Liver (tissue), 9 donors: ENCODE data around the gene HBG1. TPM values are rescaled to one million over a fixed set of nuclear protein-coding genes. Genes with fewer than 3 reads are reported as not detected.

Experiments
- DNase-seq: peaks from one replicate; pipeline ENCODE4 v3.0.0-alpha.2; 2017; ENCODE audit warnings: low spot score
- H3K27ac ChIP-seq, 2 donors: one replicate each; pipeline ENCODE4 v1.7.0; 2013; ENCODE audit warnings: inconsistent platforms in 2 of 2, low read length in 2 of 2, control low read depth in 1 of 2, low read depth in 1 of 2, mild to moderate bottlenecking in 1 of 2
- H3K27me3 ChIP-seq, 4 donors: one replicate each; pipeline versions ENCODE4 v1.6.1 to v1.7.0; 2013; ENCODE audit warnings: low read length in 3 of 4, inconsistent platforms in 1 of 4, mild to moderate bottlenecking in 1 of 4, moderate library complexity in 1 of 4; ENCODE audit not compliant: control insufficient read depth in 4 of 4, insufficient read depth in 4 of 4
- H3K36me3 ChIP-seq, 4 donors: one replicate each; pipeline versions ENCODE4 v1.6.1 to v1.7.0; 2013; ENCODE audit warnings: low read length in 3 of 4, mild to moderate bottlenecking in 3 of 4, low read depth in 1 of 4, moderate library complexity in 1 of 4; ENCODE audit not compliant: control insufficient read depth in 4 of 4, insufficient read depth in 3 of 4
- H3K4me1 ChIP-seq, 4 donors: one replicate each; pipeline versions ENCODE4 v1.6.1 to v1.7.0; 2013; ENCODE audit warnings: low read length in 3 of 4, mild to moderate bottlenecking in 3 of 4, moderate library complexity in 1 of 4; ENCODE audit not compliant: control insufficient read depth in 4 of 4, insufficient read depth in 4 of 4
- H3K4me3 ChIP-seq, 3 donors: one replicate each; pipeline versions ENCODE4 v1.6.1 to v1.7.0; 2013; ENCODE audit warnings: low read length in 3 of 3, control low read depth in 1 of 3, low read depth in 1 of 3, mild to moderate bottlenecking in 1 of 3
- H3K9ac ChIP-seq, 2 donors: one replicate each; pipeline ENCODE4 v1.7.0; 2013; ENCODE audit warnings: low read length in 2 of 2, mild to moderate bottlenecking in 2 of 2, moderate library complexity in 2 of 2, control low read depth in 1 of 2, low read depth in 1 of 2
- H3K9me3 ChIP-seq, 4 donors: one replicate each; pipeline versions ENCODE4 v1.6.1 to v1.7.0; 2013; ENCODE audit warnings: low read length in 3 of 4; ENCODE audit not compliant: control insufficient read depth in 4 of 4
- FOXA1 ChIP-seq: IDR thresholded peaks from 2 replicates; pipeline ENCODE4 v1.6.1; 2016; ENCODE audit warnings: antibody characterized with exemption
- FOXA2 ChIP-seq: IDR thresholded peaks from 2 replicates; pipeline ENCODE4 v1.6.1; 2016; ENCODE audit warnings: antibody characterized with exemption
- HNF4A ChIP-seq, 2 donors: conservative IDR thresholded peaks; 2 replicates each; pipeline ENCODE4 v1.6.1; 2016; ENCODE audit warnings: antibody characterized with exemption in 2 of 2, mild to moderate bottlenecking in 2 of 2
- HNF4G ChIP-seq: IDR thresholded peaks from 2 replicates; pipeline ENCODE4 v1.6.1; 2016; ENCODE audit warnings: antibody characterized with exemption
- JUND ChIP-seq, 2 donors: IDR thresholded peaks; 2 replicates each; pipeline ENCODE4 v1.6.1; 2016; ENCODE audit warnings: antibody characterized with exemption in 2 of 2
- RAD21 ChIP-seq, 2 donors: IDR thresholded peaks; 2 replicates each; pipeline ENCODE4 v1.6.1; 2016; ENCODE audit warnings: antibody characterized with exemption in 2 of 2, mild to moderate bottlenecking in 2 of 2
- RXRA ChIP-seq, 2 donors: IDR thresholded peaks; 2 replicates each; pipeline ENCODE4 v1.6.1; 2017 to 2018; ENCODE audit warnings: antibody characterized with exemption in 2 of 2, mild to moderate bottlenecking in 1 of 2
- TAF1 ChIP-seq: conservative IDR thresholded peaks from 2 replicates; pipeline ENCODE4 v1.6.1; 2016; ENCODE audit warnings: antibody characterized with exemption, mild to moderate bottlenecking
- YY1 ChIP-seq: IDR thresholded peaks from 2 replicates; pipeline ENCODE4 v1.6.1; 2016; ENCODE audit warnings: antibody characterized with exemption, mild to moderate bottlenecking
- ZBTB33 ChIP-seq: IDR thresholded peaks from 2 replicates; pipeline ENCODE4 v1.6.1; 2016; ENCODE audit warnings: antibody characterized with exemption
- WGBS: extraction: QIAGEN DNeasy Blood & Tissue Kit; methylation state at CpG from one replicate; pipeline ENCODE4 v1.1.7; 2013; 5-methylcytosine and 5-hydroxymethylcytosine counted together
- polyA plus RNA-seq, 2 donors: library from polyadenylated mRNA; stranded (reverse) in 1 of 2; unstranded in 1 of 2; fragments of 200-250 nt in 1 of 2; fragments of >200 nt in 1 of 2; fragmentation: Nextera tagmentation in 1 of 2; extraction: Ambion mirVana in 1 of 2; gene quantifications; one replicate each; pipeline versions ENCODE4 v1.2.1 to v1.2.3, GENCODE V29; 2013 to 2015
- total RNA-seq, 2 donors: library from RNA; depleted of rRNA; stranded (reverse); fragments of >200 nt; gene quantifications; one replicate each; pipeline ENCODE4 v1.2.3, GENCODE V29; 2014
- TF ChIP-seq, protein P1 (sequence below): fragments of 150-350 bp; IDR thresholded peaks from 2 replicates; pipeline ENCODE4 v1.5.1; 2017; ENCODE audit warnings: improper control_type of control experiment, low read depth, low read length; ENCODE audit not compliant: missing input control
- TF ChIP-seq, protein P2 (sequence below): IDR thresholded peaks from 2 replicates; pipeline ENCODE4 v1.6.1; 2016; ENCODE audit warnings: antibody characterized with exemption, mild to moderate bottlenecking
- TF ChIP-seq, protein P3 (sequence below): IDR thresholded peaks from 2 replicates; pipeline ENCODE4 v1.6.1; 2016; ENCODE audit warnings: antibody characterized with exemption
- TF ChIP-seq, protein P4 (sequence below): IDR thresholded peaks from 2 replicates; pipeline ENCODE4 v1.6.1; 2016; ENCODE audit warnings: antibody characterized with exemption
- donor health status: healthy.
- donor health status: healthy.
- donor health status: healthy.
- donor health status: healthy.
- donor health status: healthy.

Gene HBG1
- total and polyA plus RNA-seq, 4 donors, result 75.1 TPM; not detected in 3

DNA sequence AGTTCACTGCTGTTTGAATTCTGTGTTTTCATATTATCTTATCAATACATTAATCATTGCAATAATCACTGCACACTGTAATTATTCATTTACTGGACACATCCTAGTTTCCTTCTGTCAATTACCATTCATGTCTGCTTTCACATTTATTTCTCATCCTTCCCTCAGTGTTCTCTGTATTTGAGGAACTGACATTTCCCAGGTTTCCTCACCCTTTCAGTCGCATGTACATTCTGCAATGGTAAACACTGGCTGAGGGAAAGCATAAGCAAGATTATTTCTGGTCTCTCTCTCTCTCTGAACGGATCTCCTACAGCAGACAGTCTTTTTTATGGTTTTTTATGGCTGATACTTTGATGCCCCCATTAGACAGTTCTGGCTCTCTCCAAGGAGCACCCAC, 11.2 kb downstream of the HBG1 start:
- no peak for TF ChIP-seq FOXA2
- TF ChIP-seq, protein P1, sequence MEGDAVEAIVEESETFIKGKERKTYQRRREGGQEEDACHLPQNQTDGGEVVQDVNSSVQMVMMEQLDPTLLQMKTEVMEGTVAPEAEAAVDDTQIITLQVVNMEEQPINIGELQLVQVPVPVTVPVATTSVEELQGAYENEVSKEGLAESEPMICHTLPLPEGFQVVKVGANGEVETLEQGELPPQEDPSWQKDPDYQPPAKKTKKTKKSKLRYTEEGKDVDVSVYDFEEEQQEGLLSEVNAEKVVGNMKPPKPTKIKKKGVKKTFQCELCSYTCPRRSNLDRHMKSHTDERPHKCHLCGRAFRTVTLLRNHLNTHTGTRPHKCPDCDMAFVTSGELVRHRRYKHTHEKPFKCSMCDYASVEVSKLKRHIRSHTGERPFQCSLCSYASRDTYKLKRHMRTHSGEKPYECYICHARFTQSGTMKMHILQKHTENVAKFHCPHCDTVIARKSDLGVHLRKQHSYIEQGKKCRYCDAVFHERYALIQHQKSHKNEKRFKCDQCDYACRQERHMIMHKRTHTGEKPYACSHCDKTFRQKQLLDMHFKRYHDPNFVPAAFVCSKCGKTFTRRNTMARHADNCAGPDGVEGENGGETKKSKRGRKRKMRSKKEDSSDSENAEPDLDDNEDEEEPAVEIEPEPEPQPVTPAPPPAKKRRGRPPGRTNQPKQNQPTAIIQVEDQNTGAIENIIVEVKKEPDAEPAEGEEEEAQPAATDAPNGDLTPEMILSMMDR, result no peak
- no peak for TF ChIP-seq ZBTB33
- no peak for TF ChIP-seq YY1
- TF ChIP-seq RXRA (IDR thresholded peaks at IDR 0.05), result no peak
- TF ChIP-seq, protein P2, sequence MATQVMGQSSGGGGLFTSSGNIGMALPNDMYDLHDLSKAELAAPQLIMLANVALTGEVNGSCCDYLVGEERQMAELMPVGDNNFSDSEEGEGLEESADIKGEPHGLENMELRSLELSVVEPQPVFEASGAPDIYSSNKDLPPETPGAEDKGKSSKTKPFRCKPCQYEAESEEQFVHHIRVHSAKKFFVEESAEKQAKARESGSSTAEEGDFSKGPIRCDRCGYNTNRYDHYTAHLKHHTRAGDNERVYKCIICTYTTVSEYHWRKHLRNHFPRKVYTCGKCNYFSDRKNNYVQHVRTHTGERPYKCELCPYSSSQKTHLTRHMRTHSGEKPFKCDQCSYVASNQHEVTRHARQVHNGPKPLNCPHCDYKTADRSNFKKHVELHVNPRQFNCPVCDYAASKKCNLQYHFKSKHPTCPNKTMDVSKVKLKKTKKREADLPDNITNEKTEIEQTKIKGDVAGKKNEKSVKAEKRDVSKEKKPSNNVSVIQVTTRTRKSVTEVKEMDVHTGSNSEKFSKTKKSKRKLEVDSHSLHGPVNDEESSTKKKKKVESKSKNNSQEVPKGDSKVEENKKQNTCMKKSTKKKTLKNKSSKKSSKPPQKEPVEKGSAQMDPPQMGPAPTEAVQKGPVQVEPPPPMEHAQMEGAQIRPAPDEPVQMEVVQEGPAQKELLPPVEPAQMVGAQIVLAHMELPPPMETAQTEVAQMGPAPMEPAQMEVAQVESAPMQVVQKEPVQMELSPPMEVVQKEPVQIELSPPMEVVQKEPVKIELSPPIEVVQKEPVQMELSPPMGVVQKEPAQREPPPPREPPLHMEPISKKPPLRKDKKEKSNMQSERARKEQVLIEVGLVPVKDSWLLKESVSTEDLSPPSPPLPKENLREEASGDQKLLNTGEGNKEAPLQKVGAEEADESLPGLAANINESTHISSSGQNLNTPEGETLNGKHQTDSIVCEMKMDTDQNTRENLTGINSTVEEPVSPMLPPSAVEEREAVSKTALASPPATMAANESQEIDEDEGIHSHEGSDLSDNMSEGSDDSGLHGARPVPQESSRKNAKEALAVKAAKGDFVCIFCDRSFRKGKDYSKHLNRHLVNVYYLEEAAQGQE, result no peak
- TF ChIP-seq, protein P3, sequence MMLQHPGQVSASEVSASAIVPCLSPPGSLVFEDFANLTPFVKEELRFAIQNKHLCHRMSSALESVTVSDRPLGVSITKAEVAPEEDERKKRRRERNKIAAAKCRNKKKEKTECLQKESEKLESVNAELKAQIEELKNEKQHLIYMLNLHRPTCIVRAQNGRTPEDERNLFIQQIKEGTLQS, result no peak
- no peak for TF ChIP-seq HNF4G
- no peak overlapping the region for H3K4me3 ChIP-seq

GRCh38 chr11:5237420-5237819, 12.2 kb downstream of the HBG1 start:
- Histone ChIP-seq H3K9ac (no peak overlapping the region), H3K9me3 (no peaks in the 10 kb centered on the region), H3K36me3 (no peaks in the 10 kb centered on the region), H3K4me3 (no peak overlapping the region), H3K27ac (no peak overlapping the region), H3K27me3 (peaks cover 0 to 3% (median 0%) of the 10 kb centered on the region in 4 donors), H3K4me1 (no peaks in the 10 kb centered on the region)
- WGBS, result 48% methylated on average over 2 of the region's 2 CpGs
- no peak for DNase-seq
- TF ChIP-seq FOXA2, result no peak
- TF ChIP-seq HNF4G, result no peak
- no peak for TF ChIP-seq FOXA1
- TF ChIP-seq, protein P2, result no peak
- TF ChIP-seq, protein P3, result no peak
- TF ChIP-seq RXRA (IDR thresholded peaks at IDR 0.05), result no peak
- TF ChIP-seq YY1, result no peak
- no peak for TF ChIP-seq JUND (IDR thresholded peaks at IDR 0.05)
- TF ChIP-seq ZBTB33, result no peak
- no peak for TF ChIP-seq HNF4A (conservative IDR thresholded peaks at IDR 0.05)
- TF ChIP-seq, protein P1, result no peak
- TF ChIP-seq RAD21 (IDR thresholded peaks at IDR 0.05), result no peak
- TF ChIP-seq TAF1, result no peak
- TF ChIP-seq, protein P4, sequence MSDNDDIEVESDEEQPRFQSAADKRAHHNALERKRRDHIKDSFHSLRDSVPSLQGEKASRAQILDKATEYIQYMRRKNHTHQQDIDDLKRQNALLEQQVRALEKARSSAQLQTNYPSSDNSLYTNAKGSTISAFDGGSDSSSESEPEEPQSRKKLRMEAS, result no peak

More for the DNA sequence above, 11.2 kb downstream of the HBG1 start:
- Histone ChIP-seq H3K27ac (no peak overlapping the region), H3K9me3 (peaks cover 0 to 2% (median 0%) of the 10 kb centered on the region in 4 donors), H3K36me3 (no peaks in the 10 kb centered on the region), H3K4me1 (no peaks in the 10 kb centered on the region), H3K27me3 (peaks cover 0 to 3% (median 0%) of the 10 kb centered on the region in 4 donors), H3K9ac (no peak overlapping the region)
- no peak for DNase-seq
- 42% methylated on average over 2 of the region's 2 CpGs for WGBS
